ENCODE measurements around the gene PEMT.

DNA sequence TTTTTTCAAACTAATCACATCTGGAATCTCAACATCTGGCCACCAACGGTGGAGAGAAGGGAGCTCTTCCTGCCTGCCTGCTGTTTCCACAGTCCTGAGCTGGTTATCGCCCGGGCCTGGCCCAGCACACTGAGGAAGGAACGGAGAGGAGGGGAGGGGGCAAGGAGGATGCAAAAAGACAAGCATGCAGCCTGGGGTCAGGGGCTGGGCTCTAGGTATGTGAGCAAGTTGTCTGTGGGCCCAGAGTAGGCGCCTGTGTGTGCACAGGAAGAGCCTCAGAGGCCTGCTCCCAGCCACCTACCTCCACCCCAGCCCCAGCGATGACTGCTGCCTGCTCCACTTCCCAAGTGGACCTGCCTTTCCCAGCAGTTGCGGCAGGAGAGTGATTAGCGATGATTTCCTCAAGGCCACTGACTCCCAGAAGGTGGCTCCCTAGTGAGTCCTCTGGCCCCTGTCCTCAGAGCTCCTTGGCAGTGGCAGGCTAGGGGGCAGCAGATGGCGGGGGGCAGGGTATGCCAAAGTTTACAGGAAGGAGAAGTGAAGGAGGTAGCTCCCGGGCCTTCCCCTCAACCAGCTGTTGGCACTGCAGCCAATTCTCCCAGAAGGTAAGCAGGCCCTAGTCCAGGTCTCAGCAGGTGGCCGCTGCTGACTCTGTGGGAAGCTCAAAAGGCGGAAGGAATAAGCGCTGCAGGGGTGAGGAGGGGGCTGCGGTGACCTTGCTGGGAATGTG lies 68.3 kb downstream of the PEMT start:
- TF ChIP-seq EZH2 (IDR thresholded peaks at IDR 0.05), result no peak
- TF ChIP-seq POLR2AphosphoS5 (IDR thresholded peaks at IDR 0.05; ENCODE audit: borderline replicate concordance, low read depth, low read length), result no peak

Measured in SK-N-MC (cell line).